ENCODE data around the gene POC1B.

Gene POC1B

DNA sequence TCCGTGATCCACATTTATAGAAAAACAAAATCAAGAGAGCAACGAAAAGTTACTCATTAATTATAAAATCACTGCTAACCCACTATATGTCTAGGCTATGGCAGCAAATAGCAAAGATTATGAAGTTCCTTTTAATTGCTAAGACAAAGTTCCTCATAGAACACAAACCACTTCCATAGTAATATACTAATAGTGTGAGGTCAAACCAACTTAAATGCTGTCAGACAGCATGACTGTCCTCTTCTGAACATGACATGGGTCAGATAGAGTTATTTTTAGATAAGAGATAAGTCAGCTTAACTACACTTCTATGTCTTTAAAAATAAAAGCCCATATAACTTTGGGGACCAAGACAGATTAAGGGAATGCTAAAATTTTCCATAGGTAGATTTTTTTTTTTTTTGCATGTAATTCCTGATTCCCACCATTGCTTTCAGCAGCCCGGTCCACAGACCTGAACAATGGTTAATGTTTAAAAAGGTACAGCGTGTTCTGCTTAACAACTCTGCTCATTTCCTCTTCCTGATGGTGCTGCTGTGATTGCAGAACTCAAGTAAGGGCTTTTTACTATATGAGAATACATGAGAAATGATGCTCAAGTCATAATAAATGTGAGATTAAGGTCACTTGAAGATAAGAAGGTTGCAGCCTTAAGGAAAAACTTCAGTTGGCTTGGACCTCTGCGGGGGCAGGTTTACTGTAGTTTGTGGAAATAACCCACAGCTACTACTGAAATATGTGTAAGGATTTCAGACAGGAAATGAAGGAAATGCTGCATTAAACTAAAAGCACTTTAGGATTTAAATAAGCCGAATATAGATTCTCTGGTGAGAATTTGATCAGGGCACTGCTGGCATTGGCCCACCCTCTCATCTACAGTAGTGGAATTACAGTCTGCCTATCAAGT is 135.8 kb downstream of the POC1B start:
- DNase-seq (ENCODE audit: low spot score), result no peak
- in situ Hi-C loops (cut with MboI; ENCODE audit: low pct_unique_long_range_greater_than_20kb, low sequenced_read_pairs, unreplicated experiment), result no loop called here
- TF ChIP-seq, protein P1, sequence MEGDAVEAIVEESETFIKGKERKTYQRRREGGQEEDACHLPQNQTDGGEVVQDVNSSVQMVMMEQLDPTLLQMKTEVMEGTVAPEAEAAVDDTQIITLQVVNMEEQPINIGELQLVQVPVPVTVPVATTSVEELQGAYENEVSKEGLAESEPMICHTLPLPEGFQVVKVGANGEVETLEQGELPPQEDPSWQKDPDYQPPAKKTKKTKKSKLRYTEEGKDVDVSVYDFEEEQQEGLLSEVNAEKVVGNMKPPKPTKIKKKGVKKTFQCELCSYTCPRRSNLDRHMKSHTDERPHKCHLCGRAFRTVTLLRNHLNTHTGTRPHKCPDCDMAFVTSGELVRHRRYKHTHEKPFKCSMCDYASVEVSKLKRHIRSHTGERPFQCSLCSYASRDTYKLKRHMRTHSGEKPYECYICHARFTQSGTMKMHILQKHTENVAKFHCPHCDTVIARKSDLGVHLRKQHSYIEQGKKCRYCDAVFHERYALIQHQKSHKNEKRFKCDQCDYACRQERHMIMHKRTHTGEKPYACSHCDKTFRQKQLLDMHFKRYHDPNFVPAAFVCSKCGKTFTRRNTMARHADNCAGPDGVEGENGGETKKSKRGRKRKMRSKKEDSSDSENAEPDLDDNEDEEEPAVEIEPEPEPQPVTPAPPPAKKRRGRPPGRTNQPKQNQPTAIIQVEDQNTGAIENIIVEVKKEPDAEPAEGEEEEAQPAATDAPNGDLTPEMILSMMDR (IDR thresholded peaks at IDR 0.05; ENCODE audit: extremely low read depth, insufficient read depth, missing control alignments), result no peak

DNA sequence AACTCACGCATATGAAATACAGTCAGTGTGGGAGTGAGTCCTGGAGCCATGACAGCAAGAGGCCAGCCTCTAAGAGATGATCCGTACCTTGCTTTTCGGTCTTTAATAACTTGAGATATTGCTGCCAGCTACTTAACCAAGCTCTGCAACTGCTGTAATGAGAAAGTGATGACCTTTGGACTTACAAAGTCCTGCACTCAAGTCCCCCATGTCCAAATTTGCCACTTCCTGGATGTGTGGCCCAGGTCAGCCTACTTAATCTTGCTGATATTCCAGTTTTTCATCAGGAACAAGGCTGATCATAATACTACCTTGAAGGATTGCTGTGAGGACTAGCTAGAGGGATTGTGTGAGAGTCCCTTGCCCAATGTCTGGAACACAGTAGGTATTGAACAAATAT is 139.7 kb downstream of the POC1B start:
- TF ChIP-seq, protein P1 (IDR thresholded peaks at IDR 0.05; ENCODE audit: extremely low read depth, insufficient read depth, missing control alignments), result no peak
- no peak for DNase-seq (ENCODE audit: low spot score)
- in situ Hi-C loops (cut with MboI; ENCODE audit: low pct_unique_long_range_greater_than_20kb, low sequenced_read_pairs, unreplicated experiment), result no loop called here

DNA sequence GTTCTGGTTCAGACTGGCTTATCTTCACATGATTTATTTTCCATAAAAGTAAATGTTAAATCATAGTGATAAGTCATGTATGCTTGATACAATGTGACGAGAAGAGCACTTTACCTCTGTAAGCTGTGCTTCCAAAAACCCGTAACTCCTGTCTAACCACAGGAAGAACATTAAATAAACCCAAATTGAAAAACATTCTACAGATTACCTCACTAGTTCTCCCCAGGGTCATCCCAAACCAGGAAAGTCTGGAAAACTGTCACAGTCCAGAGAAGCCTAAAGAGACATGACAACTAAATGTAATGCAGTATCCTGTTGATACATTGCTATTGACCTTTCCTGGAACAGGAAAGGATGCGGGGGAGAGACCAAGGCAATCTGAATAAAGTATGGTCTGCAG is 141.0 kb downstream of the POC1B start:
- TF ChIP-seq, protein P1 (IDR thresholded peaks at IDR 0.05; ENCODE audit: extremely low read depth, insufficient read depth, missing control alignments), result no peak
- in situ Hi-C loops (cut with MboI; ENCODE audit: low pct_unique_long_range_greater_than_20kb, low sequenced_read_pairs, unreplicated experiment), result no loop called here

DNA sequence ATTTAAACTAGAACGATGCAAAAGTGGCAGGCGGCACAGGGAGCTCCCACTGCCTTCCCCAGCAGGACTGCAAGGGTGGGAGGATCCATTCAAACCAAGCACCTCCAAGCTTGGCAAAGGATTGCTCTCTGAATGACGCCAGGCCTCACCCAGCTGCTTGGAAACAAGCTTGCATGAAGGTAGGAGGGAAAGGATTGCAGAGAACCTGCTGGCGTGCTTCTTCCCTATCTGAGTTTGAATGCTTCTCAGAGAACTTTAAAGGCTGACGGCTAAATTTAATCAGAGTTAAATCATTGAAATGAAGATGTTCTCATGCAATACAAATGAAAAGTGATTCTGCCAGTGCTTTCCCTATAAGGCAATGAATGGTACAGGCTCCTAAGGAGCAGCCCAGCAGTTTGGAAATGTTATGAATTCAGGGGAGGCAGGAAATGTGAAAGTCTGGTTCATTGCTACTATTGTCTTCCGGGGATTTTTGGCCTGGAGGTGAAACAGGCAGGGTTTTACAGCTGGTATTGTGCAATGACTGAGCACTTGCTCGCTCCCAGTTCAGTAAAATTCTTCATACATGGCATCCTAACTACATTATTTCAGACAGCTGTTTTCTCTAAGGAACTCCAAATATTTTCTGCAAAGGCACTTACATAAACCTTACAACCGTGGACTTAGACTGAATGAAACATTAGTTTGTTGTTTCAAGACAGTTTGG is 141.6 kb downstream of the POC1B start:
- in situ Hi-C loops (cut with MboI; ENCODE audit: low pct_unique_long_range_greater_than_20kb, low sequenced_read_pairs, unreplicated experiment), result no loop called here
- DNase-seq (ENCODE audit: low spot score), result no peak
- TF ChIP-seq, protein P1 (IDR thresholded peaks at IDR 0.05; ENCODE audit: extremely low read depth, insufficient read depth, missing control alignments), result no peak

More for the DNA sequence above, 141.0 kb downstream of the POC1B start:
- DNase-seq (ENCODE audit: low spot score), result no peak

DNA sequence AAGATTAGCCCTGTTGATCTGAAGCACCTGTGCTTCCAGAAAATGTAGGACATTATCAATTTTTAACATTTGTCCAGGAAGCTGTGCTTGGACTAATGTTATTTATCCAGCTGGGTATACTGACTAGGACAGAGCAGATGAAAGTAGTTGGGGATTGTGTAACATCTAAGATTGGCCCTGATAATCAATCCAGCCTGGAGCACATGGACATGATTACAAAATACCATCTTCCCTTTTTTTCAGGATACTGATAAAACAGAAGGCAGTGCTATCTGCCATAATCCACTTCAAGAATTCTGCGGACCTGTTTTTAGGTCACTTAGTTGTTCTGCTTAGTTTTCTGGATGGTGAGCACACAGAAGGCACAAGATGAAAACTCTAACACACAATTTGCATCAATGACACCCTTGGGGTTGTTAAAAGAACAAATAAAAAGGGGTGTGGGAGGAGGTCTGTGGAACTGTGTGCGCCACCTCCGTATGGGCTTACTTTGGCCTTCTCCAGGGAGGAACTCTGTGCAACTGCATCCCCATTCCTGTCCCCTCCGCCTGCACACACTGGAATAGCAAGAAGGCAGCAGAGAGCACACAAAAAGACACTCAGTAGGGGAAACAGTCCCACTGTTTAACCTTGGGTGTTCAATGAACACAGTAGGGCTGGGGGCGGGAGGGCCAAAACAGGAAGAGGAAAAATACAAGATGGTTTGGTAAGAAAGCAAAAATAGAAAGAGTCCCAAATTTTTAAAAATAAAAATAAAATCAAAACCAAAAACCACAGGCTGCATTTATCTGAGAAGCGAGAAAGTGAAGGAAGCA is 142.4 kb downstream of the POC1B start:
- no peak for DNase-seq (ENCODE audit: low spot score)
- in situ Hi-C loops (cut with MboI; ENCODE audit: low pct_unique_long_range_greater_than_20kb, low sequenced_read_pairs, unreplicated experiment), result no loop called here
- TF ChIP-seq, protein P1 (IDR thresholded peaks at IDR 0.05; ENCODE audit: extremely low read depth, insufficient read depth, missing control alignments), result no peak

DNA sequence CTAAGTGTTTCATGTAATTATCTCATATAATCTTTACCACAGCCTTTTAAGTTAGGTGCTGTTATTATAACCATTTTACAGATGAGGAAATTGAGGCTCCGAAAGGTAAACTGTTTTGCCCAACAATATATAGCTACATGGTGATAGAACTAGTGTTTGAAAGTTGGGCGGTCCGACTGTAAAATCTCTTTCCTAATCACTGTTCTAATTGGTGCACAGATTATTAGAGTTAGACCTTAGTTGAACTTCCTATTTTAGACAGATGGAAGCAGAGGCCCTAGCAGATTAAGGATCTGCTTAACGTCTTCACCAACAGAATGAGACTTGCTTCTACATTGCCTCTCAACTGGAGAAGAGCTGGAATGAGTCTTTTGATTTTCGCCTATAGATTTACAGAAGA is 143.5 kb downstream of the POC1B start:
- in situ Hi-C loops (cut with MboI; ENCODE audit: low pct_unique_long_range_greater_than_20kb, low sequenced_read_pairs, unreplicated experiment), result no loop called here
- DNase-seq (ENCODE audit: low spot score), result no peak
- TF ChIP-seq, protein P1 (IDR thresholded peaks at IDR 0.05; ENCODE audit: extremely low read depth, insufficient read depth, missing control alignments), result no peak

All from GM13977 (cell line).